CD14-positive monocyte (primary cell): ENCODE data around the gene SLC1A2. TPM values are rescaled to one million over a fixed set of nuclear protein-coding genes. Genes with fewer than 3 reads are reported as not detected.

Experiments used
- DNase-seq, 3 donors: peaks; one replicate each; pipeline ENCODE4 v3.0.0-alpha.2; 2011 to 2022
- H2AFZ ChIP-seq: 2 replicates; pipeline ENCODE4 v1.6.0; 2012; ENCODE audit warnings: mild to moderate bottlenecking, low read depth, low read length, inconsistent platforms; ENCODE audit not compliant: insufficient read depth, poor library complexity, severe bottlenecking
- H3K27ac ChIP-seq, 2 donors: 1 replicate in 1 of 2; 2 replicates in 1 of 2; pipeline ENCODE4 v1.5.1; 2012 to 2013; ENCODE audit warnings: low read length in 2 of 2, control low read depth in 1 of 2, inconsistent platforms in 1 of 2, low read depth in 1 of 2, mild to moderate bottlenecking in 1 of 2
- H3K27me3 ChIP-seq, 2 donors: one replicate each; pipeline versions ENCODE4 v1.6.0 to v1.6.1; 2011 to 2013; ENCODE audit warnings: low read length in 2 of 2; ENCODE audit not compliant: control insufficient read depth in 2 of 2, insufficient read depth in 2 of 2
- H3K36me3 ChIP-seq, 2 donors: replicated peaks in 1 of 2; 1 replicate in 1 of 2; 2 replicates in 1 of 2; pipeline versions ENCODE4 v1.5.1 to v1.6.1; 2012 to 2013; ENCODE audit warnings: low read length in 2 of 2, control low read depth in 1 of 2, inconsistent platforms in 1 of 2, mild to moderate bottlenecking in 1 of 2; ENCODE audit not compliant: insufficient read depth in 2 of 2, control insufficient read depth in 1 of 2
- H3K4me1 ChIP-seq, 2 donors: 1 replicate in 1 of 2; 2 replicates in 1 of 2; pipeline versions ENCODE4 v1.5.1 to v1.6.1; 2012 to 2013; ENCODE audit warnings: low read length in 2 of 2, control low read depth in 1 of 2, inconsistent platforms in 1 of 2, mild to moderate bottlenecking in 1 of 2, moderate library complexity in 1 of 2; ENCODE audit not compliant: insufficient read depth in 2 of 2, control insufficient read depth in 1 of 2
- H3K4me2 ChIP-seq: replicated peaks from 2 replicates; pipeline ENCODE3; 2012; ENCODE audit warnings: low read length, moderate library complexity, mild to moderate bottlenecking; ENCODE audit not compliant: poor library complexity, severe bottlenecking; ENCODE audit errors: extremely low read depth
- H3K4me3 ChIP-seq, 3 experiments: fragments of 200-600 bp in 1 of 3; sonication (generic) in 1 of 3; replicated peaks in 1 of 3; 1 replicate in 2 of 3; 2 replicates in 1 of 3; pipeline ENCODE4 v1.5.1; 2011 to 2013; ENCODE audit warnings: low read length in 3 of 3, mild to moderate bottlenecking in 3 of 3, control low read depth in 2 of 3, low read depth in 2 of 3, inconsistent platforms in 1 of 3, moderate library complexity in 1 of 3
- H3K79me2 ChIP-seq: 2 replicates; pipeline ENCODE4 v1.6.0; 2012; ENCODE audit warnings: mild to moderate bottlenecking, control low read depth, inconsistent platforms, low read length, moderate library complexity; ENCODE audit not compliant: insufficient read depth
- H3K9ac ChIP-seq: 2 replicates; pipeline ENCODE4 v1.6.0; 2017; ENCODE audit warnings: low read length, mild to moderate bottlenecking; ENCODE audit not compliant: insufficient read depth, poor library complexity, severe bottlenecking
- H3K9me3 ChIP-seq, 2 donors: replicated peaks in 1 of 2; 1 replicate in 1 of 2; 2 replicates in 1 of 2; pipeline versions ENCODE4 v1.5.1 to v1.6.1; 2012 to 2013; ENCODE audit warnings: low read length in 2 of 2, control low read depth in 1 of 2; ENCODE audit not compliant: control insufficient read depth in 1 of 2, insufficient read depth in 1 of 2
- H4K20me1 ChIP-seq: 2 replicates; pipeline ENCODE4 v1.6.0; 2012; ENCODE audit warnings: mild to moderate bottlenecking, low read length, control low read depth, moderate library complexity; ENCODE audit not compliant: insufficient read depth
- H3K27ac Mint-ChIP-seq, 7 donors: one replicate each; pipeline ENCODE4 v1.8.0; 2020; ENCODE audit warnings: mild to moderate bottlenecking in 7 of 7, mixed read lengths in 7 of 7, moderate library complexity in 6 of 7, inconsistent platforms in 2 of 7
- H3K27me3 Mint-ChIP-seq, 3 donors: one replicate each; pipeline ENCODE4 v1.8.0; 2021 to 2022; ENCODE audit warnings: low read depth in 3 of 3, mild to moderate bottlenecking in 3 of 3, mixed read lengths in 3 of 3, moderate library complexity in 3 of 3, inconsistent platforms in 1 of 3
- H3K36me3 Mint-ChIP-seq, 2 donors: one replicate each; pipeline ENCODE4 v1.8.0; 2020; ENCODE audit warnings: mixed read lengths in 2 of 2, inconsistent platforms in 1 of 2, mild to moderate bottlenecking in 1 of 2
- H3K4me1 Mint-ChIP-seq: one replicate; pipeline ENCODE4 v1.8.0; 2020; ENCODE audit warnings: mild to moderate bottlenecking, mixed read lengths
- H3K4me3 Mint-ChIP-seq, 2 donors: one replicate each; pipeline ENCODE4 v1.8.0; 2020; ENCODE audit warnings: mild to moderate bottlenecking in 2 of 2, mixed read lengths in 2 of 2, moderate library complexity in 1 of 2
- H3K9me3 Mint-ChIP-seq, 7 donors: one replicate each; pipeline ENCODE4 v1.8.0; 2020 to 2022; ENCODE audit warnings: mixed read lengths in 7 of 7, mild to moderate bottlenecking in 6 of 7, moderate library complexity in 6 of 7, inconsistent platforms in 2 of 7
- WGBS: methylation state at CpG from one replicate; pipeline ENCODE4 v1.1.5; 2013; ENCODE audit warnings: missing lambda C conversion rate; ENCODE audit not compliant: insufficient coverage; 5-methylcytosine and 5-hydroxymethylcytosine counted together
- intact Hi-C, 2 donors: fragments of 100-400 bp; cut with micrococcal nuclease; formaldehyde crosslinking; loops; one replicate each; pipeline versions ENCODE4 v1.15.0 to v1.15.1; 2023
- polyA plus RNA-seq, 3 donors: library from polyadenylated mRNA; depleted of rRNA in 1 of 3; unstranded in 2 of 3; stranded (reverse) in 1 of 3; fragments of 300-500 nt in 2 of 3; fragments of >200 nt in 1 of 3; fragmentation: Illumina TruSeq in 2 of 3; gene quantifications; 1 replicate in 2 of 3; 2 replicates in 1 of 3; pipeline ENCODE4 v1.2.3, GENCODE V29; 2012 to 2021
- TF ChIP-seq, protein P1 (sequence below): fragments of 200-600 bp; IDR thresholded peaks from one replicate; pipeline ENCODE4 v1.8.0; 2022; ENCODE audit warnings: antibody characterized with exemption, mild to moderate bottlenecking

SLC1A2 gene
- polyA plus RNA-seq, 3 donors = 0.07 TPM; not detected in 2

GRCh38 chr11:35424157-35424940, 5.0 kb upstream of the SLC1A2 start:
- no peak overlapping the region for H3K4me2 ChIP-seq
- TF ChIP-seq, protein P1, sequence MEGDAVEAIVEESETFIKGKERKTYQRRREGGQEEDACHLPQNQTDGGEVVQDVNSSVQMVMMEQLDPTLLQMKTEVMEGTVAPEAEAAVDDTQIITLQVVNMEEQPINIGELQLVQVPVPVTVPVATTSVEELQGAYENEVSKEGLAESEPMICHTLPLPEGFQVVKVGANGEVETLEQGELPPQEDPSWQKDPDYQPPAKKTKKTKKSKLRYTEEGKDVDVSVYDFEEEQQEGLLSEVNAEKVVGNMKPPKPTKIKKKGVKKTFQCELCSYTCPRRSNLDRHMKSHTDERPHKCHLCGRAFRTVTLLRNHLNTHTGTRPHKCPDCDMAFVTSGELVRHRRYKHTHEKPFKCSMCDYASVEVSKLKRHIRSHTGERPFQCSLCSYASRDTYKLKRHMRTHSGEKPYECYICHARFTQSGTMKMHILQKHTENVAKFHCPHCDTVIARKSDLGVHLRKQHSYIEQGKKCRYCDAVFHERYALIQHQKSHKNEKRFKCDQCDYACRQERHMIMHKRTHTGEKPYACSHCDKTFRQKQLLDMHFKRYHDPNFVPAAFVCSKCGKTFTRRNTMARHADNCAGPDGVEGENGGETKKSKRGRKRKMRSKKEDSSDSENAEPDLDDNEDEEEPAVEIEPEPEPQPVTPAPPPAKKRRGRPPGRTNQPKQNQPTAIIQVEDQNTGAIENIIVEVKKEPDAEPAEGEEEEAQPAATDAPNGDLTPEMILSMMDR = no peak
- H3K9me3 ChIP-seq = peaks cover 0 to 3% of the 10 kb centered on the region in 2 donors
- no peak for DNase-seq
- no peak overlapping the region for H2AFZ ChIP-seq
- Mint-ChIP-seq H3K4me3 (no peak overlapping the region), H3K27ac (no peak overlapping the region), H3K27me3 (peaks cover 55 to 77% (median 67%) of the 10 kb centered on the region in 3 donors), H3K4me1 (peaks cover 6% of the 10 kb centered on the region), H3K9me3 (peaks cover 0 to 10% (median 3%) of the 10 kb centered on the region in 7 donors), H3K36me3 (no peaks in the 10 kb centered on the region)
- no peak overlapping the region for H3K27ac ChIP-seq
- intact Hi-C loops = no loop called here
- 40% methylated on average over 2 of the region's 4 CpGs for WGBS
- no peaks in the 10 kb centered on the region for H3K36me3 ChIP-seq
- peaks cover 71 to 87% of the 10 kb centered on the region in 2 donors for H3K27me3 ChIP-seq
- no peak overlapping the region for H3K4me3 ChIP-seq
- no peak overlapping the region for H3K9ac ChIP-seq
- no peaks in the 10 kb centered on the region for H4K20me1 ChIP-seq
- H3K4me1 ChIP-seq = peaks cover 8 to 9% of the 10 kb centered on the region in 2 donors
- H3K79me2 ChIP-seq = no peaks in the 10 kb centered on the region

DNA sequence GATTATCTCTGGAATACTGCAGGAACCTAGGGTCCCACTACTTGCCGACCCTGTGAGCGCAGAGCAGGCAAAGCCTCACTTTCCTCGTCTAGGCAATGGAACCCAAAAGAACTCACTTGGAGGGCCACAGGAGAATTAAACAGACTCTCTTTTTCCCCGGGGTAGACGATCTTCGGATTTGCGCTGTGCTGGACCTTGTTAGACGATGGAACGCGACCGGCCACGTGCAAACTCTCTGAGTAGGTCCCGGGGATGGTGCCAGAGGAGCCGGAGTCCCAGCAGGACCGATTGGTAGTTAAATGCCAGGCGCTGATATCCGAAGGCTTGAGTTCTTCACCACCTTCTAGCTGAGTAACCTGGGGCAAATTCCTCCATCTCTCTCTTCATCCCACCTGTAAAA, 1.0 kb upstream of the SLC1A2 start:
- Mint-ChIP-seq H3K9me3 (peaks cover 0 to 10% (median 3%) of the 10 kb centered on the region in 7 donors), H3K4me3 (peak overlapping the region in 1 of 2 donors; percentile 84), H3K36me3 (peaks cover 0 to 3% of the 10 kb centered on the region in 2 donors), H3K4me1 (peaks cover 15% of the 10 kb centered on the region), H3K27ac (no peak overlapping the region), H3K27me3 (peaks cover 82 to 94% (median 84%) of the 10 kb centered on the region in 3 donors)
- peaks cover 11 to 18% of the 10 kb centered on the region in 2 donors for H3K4me1 ChIP-seq
- TF ChIP-seq, protein P1 = no peak
- no peak for DNase-seq
- peak overlapping the region; percentile 60 for H3K4me2 ChIP-seq
- intact Hi-C loops = no loop called here
- no peak overlapping the region for H2AFZ ChIP-seq
- H3K9ac ChIP-seq = no peak overlapping the region
- no peaks in the 10 kb centered on the region for H4K20me1 ChIP-seq
- no peaks in the 10 kb centered on the region for H3K36me3 ChIP-seq
- no peaks in the 10 kb centered on the region for H3K79me2 ChIP-seq
- H3K27me3 ChIP-seq = peaks cover 84 to 97% of the 10 kb centered on the region in 2 donors
- WGBS = 8% methylated on average over 6 of the region's 17 CpGs
- H3K27ac ChIP-seq = no peak overlapping the region
- peak overlapping the region in 1 of 3 experiments; percentile 40 for H3K4me3 ChIP-seq
- peaks cover 3 to 6% of the 10 kb centered on the region in 2 donors for H3K9me3 ChIP-seq
